HepG2 (cell line): ENCODE results near the gene C15orf62. TPM values are rescaled to one million over a fixed set of nuclear protein-coding genes. Genes with fewer than 3 reads are reported as not detected.

ENCODE experiments used
- GATAD1 ChIP-seq: IDR thresholded peaks from 2 replicates; pipeline ENCODE4 v1.6.1; 2016; ENCODE audit warnings: missing genetic modification reagents, missing compliant biosample characterization
- GATAD2A ChIP-seq: IDR thresholded peaks from 2 replicates; pipeline ENCODE4 v1.6.1; 2016
- HHEX ChIP-seq: IDR thresholded peaks from 2 replicates; pipeline ENCODE4 v1.6.1; 2016; ENCODE audit warnings: control low read depth
- KAT7 ChIP-seq: IDR thresholded peaks from 2 replicates; pipeline ENCODE4 v1.6.1; 2018; ENCODE audit warnings: borderline replicate concordance, missing compliant biosample characterization
- KDM1A ChIP-seq: IDR thresholded peaks from 2 replicates; pipeline ENCODE4 v1.6.1; 2016; ENCODE audit warnings: missing compliant biosample characterization
- KMT2A ChIP-seq: sonication (generic); formaldehyde crosslinking; IDR thresholded peaks from 2 replicates; pipeline ENCODE4 v1.4.0; 2020; ENCODE audit warnings: missing genetic modification reagents
- MATR3 ChIP-seq: sonication (generic); formaldehyde crosslinking; IDR thresholded peaks from 2 replicates; pipeline ENCODE4 v1.4.0; 2020; ENCODE audit warnings: missing genetic modification reagents
- MED13 ChIP-seq: sonication (generic); formaldehyde crosslinking; IDR thresholded peaks from 2 replicates; pipeline ENCODE4 v1.5.0; 2020; ENCODE audit warnings: missing genetic modification reagents
- MTF1 ChIP-seq: sonication (generic); formaldehyde crosslinking; IDR thresholded peaks from 2 replicates; pipeline ENCODE4 v1.5.0; 2020; ENCODE audit warnings: missing genetic modification reagents
- PPARG ChIP-seq: conservative IDR thresholded peaks from 2 replicates; pipeline ENCODE4 v1.6.1; 2016; ENCODE audit warnings: missing biosample characterization, missing genetic modification reagents
- RBM39 ChIP-seq: fragments of 200-400 bp; formaldehyde crosslinking; IDR thresholded peaks from one replicate; pipeline ENCODE4 v1.6.1; 2018; ENCODE audit warnings: antibody characterized with exemption, mild to moderate bottlenecking, low read depth, low read length; ENCODE audit not compliant: poor library complexity, severe bottlenecking
- RELA ChIP-seq: sonication (generic); formaldehyde crosslinking; IDR thresholded peaks from 2 replicates; pipeline ENCODE4 v1.4.0; 2020; ENCODE audit warnings: missing genetic modification reagents
- TEAD3 ChIP-seq: optimal IDR thresholded peaks from 2 replicates; pipeline ENCODE3; 2016; ENCODE audit warnings: borderline replicate concordance
- TSC22D2 ChIP-seq: sonication (generic); formaldehyde crosslinking; IDR thresholded peaks from 2 replicates; pipeline ENCODE4 v1.5.1; 2020; ENCODE audit warnings: missing genetic modification reagents, mild to moderate bottlenecking, borderline replicate concordance
- ZBTB3 ChIP-seq: sonication (generic); formaldehyde crosslinking; IDR thresholded peaks from 2 replicates; pipeline ENCODE4 v1.4.0; 2020; ENCODE audit warnings: low read depth, mild to moderate bottlenecking, moderate library complexity, missing genetic modification reagents, borderline replicate concordance
- ZNF768 ChIP-seq: sonication (generic); formaldehyde crosslinking; IDR thresholded peaks from 2 replicates; pipeline ENCODE4 v1.4.0; 2020; ENCODE audit warnings: missing genetic modification reagents
- ZNF891 ChIP-seq: sonication (generic); formaldehyde crosslinking; IDR thresholded peaks from 2 replicates; pipeline ENCODE4 v1.5.0; 2020; ENCODE audit warnings: mild to moderate bottlenecking, missing genetic modification reagents
- ZSCAN9 ChIP-seq: IDR thresholded peaks from 2 replicates; pipeline ENCODE4 v1.6.1; 2016; ENCODE audit warnings: borderline replicate concordance
- polyA plus RNA-seq, 8 experiments: library from polyadenylated mRNA; depleted of rRNA in 3 of 8; stranded (reverse) in 7 of 8; unstranded in 1 of 8; fragments of >200 nt; fragmentation: Illumina TruSeq in 4 of 8; extraction: Trizol in 4 of 8; gene quantifications; 2 replicates each; pipeline versions ENCODE4 v1.2.1 to v1.2.3, GENCODE V29; 2011 to 2016; ENCODE audit warnings: low read depth in 4 of 8, missing spikeins in 1 of 8, mixed read lengths in 1 of 8; ENCODE audit not compliant: insufficient read depth in 1 of 8
- total RNA-seq, 5 experiments: library from RNA; depleted of rRNA; stranded (reverse); fragments of >200 nt; fragmentation: Illumina TruSeq; extraction: Trizol; gene quantifications; 2 replicates each; pipeline ENCODE4 v1.2.3, GENCODE V29; 2016; ENCODE audit warnings: low read depth in 1 of 5
- TF ChIP-seq, protein P1 (sequence below): sonication (generic); formaldehyde crosslinking; IDR thresholded peaks from 2 replicates; pipeline ENCODE4 v1.9.0; 2022; ENCODE audit warnings: low read depth, missing genetic modification reagents
- TF ChIP-seq, protein P2 (sequence below): sonication (generic); formaldehyde crosslinking; IDR thresholded peaks from 2 replicates; pipeline ENCODE4 v1.5.0; 2020; ENCODE audit warnings: missing genetic modification reagents, mild to moderate bottlenecking, borderline replicate concordance
- TF ChIP-seq, protein P3 (sequence below): sonication (generic); formaldehyde crosslinking; conservative IDR thresholded peaks from 2 replicates; pipeline ENCODE4 v1.4.0; 2020; ENCODE audit warnings: mild to moderate bottlenecking, missing genetic modification reagents, moderate library complexity
- TF ChIP-seq, protein P4 (sequence below): IDR thresholded peaks from 2 replicates; pipeline ENCODE4 v1.6.1; 2016; ENCODE audit warnings: missing compliant biosample characterization, missing genetic modification reagents, borderline replicate concordance
- TF ChIP-seq, protein P5 (sequence below): IDR thresholded peaks from 2 replicates; pipeline ENCODE4 v1.6.1; 2018; ENCODE audit warnings: missing genetic modification reagents

Gene C15orf62
- total and polyA plus RNA-seq, 2 of the 13 experiments (the other 11 are each of a cell fraction or from before 2014, with no cell fraction given), result 0.51 to 1.1 TPM

DNA sequence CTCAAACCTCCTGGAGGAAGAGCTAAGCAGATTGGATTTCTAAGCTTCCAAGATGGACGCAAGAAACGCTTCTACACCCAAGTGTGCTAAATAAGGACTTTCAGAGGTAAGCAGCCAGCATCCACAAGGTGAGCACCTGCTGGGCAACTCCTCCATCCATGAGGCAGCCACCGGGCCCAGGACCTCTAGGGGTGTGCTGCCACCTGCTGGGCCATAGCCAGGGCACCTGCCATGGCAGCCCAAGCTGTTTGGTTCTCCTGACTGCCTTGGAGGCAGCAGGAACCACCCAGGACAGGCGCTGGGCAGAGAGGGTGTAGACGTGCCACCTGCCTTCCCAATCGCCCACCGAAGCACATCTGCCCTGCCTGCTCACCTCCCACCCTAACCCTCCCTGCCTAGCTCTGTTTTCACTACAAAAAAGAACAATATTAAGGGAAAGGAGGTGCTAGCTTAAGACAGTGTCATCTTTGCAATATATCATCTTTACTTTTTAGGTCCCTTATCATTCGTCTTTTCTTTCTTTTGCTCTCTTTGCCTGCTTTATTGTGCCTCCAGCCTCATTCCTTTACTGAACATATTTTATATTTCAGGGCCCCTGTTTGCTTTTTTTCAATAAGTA, 12.9 kb downstream of the C15orf62 start (continued):
- TF ChIP-seq, protein P1, sequence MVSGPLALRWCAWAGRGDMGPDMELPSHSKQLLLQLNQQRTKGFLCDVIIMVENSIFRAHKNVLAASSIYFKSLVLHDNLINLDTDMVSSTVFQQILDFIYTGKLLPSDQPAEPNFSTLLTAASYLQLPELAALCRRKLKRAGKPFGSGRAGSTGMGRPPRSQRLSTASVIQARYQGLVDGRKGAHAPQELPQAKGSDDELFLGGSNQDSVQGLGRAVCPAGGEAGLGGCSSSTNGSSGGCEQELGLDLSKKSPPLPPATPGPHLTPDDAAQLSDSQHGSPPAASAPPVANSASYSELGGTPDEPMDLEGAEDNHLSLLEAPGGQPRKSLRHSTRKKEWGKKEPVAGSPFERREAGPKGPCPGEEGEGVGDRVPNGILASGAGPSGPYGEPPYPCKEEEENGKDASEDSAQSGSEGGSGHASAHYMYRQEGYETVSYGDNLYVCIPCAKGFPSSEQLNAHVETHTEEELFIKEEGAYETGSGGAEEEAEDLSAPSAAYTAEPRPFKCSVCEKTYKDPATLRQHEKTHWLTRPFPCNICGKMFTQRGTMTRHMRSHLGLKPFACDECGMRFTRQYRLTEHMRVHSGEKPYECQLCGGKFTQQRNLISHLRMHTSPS (CRISPR knock-in tag), result peak; percentile 52; the same call in 1 of the 2 replicates
- TF ChIP-seq ZSCAN9 (CRISPR knock-in tag), result 0 out of 2 replicates have a peak, but pooled peaks have one; percentile 43
- TF ChIP-seq KDM1A (CRISPR knock-in tag), result 0 out of 2 replicates have a peak, but pooled peaks have one; percentile 37
- TF ChIP-seq ZNF891 (CRISPR knock-in tag), result 0 out of 2 replicates have a peak, but pooled peaks have one; percentile 48
- no peak for TF ChIP-seq HHEX (CRISPR knock-in tag)
- 0 out of 2 replicates have a peak, but pooled peaks have one; percentile 64 for TF ChIP-seq KAT7 (CRISPR knock-in tag)
- TF ChIP-seq ZNF768 (CRISPR knock-in tag), result peak; percentile 50; the same call in 1 of the 2 replicates
- no peak for TF ChIP-seq RBM39
- TF ChIP-seq MED13, result peak; percentile 30; the same call in 1 of the 2 replicates
- TF ChIP-seq, protein P2, sequence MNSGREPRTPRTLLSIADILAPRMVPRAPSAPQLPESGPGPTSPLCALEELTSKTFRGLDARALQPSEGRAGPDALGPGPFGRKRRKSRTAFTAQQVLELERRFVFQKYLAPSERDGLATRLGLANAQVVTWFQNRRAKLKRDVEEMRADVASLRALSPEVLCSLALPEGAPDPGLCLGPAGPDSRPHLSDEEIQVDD (CRISPR knock-in tag), result 0 out of 2 replicates have a peak, but pooled peaks have one; percentile 42
- TF ChIP-seq KMT2A (CRISPR knock-in tag), result 0 out of 2 replicates have a peak, but pooled peaks have one; percentile 57
- TF ChIP-seq TEAD3 (CRISPR knock-in tag), result peak; percentile 55
- TF ChIP-seq MATR3 (CRISPR knock-in tag), result no peak
- TF ChIP-seq RELA (CRISPR knock-in tag), result peak; percentile 58; the same call in 1 of the 2 replicates
- TF ChIP-seq, protein P3, sequence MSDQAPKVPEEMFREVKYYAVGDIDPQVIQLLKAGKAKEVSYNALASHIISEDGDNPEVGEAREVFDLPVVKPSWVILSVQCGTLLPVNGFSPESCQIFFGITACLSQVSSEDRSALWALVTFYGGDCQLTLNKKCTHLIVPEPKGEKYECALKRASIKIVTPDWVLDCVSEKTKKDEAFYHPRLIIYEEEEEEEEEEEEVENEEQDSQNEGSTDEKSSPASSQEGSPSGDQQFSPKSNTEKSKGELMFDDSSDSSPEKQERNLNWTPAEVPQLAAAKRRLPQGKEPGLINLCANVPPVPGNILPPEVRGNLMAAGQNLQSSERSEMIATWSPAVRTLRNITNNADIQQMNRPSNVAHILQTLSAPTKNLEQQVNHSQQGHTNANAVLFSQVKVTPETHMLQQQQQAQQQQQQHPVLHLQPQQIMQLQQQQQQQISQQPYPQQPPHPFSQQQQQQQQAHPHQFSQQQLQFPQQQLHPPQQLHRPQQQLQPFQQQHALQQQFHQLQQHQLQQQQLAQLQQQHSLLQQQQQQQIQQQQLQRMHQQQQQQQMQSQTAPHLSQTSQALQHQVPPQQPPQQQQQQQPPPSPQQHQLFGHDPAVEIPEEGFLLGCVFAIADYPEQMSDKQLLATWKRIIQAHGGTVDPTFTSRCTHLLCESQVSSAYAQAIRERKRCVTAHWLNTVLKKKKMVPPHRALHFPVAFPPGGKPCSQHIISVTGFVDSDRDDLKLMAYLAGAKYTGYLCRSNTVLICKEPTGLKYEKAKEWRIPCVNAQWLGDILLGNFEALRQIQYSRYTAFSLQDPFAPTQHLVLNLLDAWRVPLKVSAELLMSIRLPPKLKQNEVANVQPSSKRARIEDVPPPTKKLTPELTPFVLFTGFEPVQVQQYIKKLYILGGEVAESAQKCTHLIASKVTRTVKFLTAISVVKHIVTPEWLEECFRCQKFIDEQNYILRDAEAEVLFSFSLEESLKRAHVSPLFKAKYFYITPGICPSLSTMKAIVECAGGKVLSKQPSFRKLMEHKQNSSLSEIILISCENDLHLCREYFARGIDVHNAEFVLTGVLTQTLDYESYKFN (CRISPR knock-in tag), result no peak
- TF ChIP-seq, protein P4, sequence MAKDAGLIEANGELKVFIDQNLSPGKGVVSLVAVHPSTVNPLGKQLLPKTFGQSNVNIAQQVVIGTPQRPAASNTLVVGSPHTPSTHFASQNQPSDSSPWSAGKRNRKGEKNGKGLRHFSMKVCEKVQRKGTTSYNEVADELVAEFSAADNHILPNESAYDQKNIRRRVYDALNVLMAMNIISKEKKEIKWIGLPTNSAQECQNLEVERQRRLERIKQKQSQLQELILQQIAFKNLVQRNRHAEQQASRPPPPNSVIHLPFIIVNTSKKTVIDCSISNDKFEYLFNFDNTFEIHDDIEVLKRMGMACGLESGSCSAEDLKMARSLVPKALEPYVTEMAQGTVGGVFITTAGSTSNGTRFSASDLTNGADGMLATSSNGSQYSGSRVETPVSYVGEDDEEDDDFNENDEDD (CRISPR knock-in tag), result 0 out of 2 replicates have a peak, but pooled peaks have one; percentile 21
- TF ChIP-seq MTF1 (CRISPR knock-in tag), result no peak
- 0 out of 2 replicates have a peak, but pooled peaks have one; percentile 18 for TF ChIP-seq PPARG
- peak; percentile 53; the same call in 1 of the 2 replicates for TF ChIP-seq TSC22D2
- peak; percentile 63 for TF ChIP-seq GATAD2A (CRISPR knock-in tag)
- TF ChIP-seq, protein P5, sequence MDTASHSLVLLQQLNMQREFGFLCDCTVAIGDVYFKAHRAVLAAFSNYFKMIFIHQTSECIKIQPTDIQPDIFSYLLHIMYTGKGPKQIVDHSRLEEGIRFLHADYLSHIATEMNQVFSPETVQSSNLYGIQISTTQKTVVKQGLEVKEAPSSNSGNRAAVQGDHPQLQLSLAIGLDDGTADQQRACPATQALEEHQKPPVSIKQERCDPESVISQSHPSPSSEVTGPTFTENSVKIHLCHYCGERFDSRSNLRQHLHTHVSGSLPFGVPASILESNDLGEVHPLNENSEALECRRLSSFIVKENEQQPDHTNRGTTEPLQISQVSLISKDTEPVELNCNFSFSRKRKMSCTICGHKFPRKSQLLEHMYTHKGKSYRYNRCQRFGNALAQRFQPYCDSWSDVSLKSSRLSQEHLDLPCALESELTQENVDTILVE (CRISPR knock-in tag), result peak; percentile 67; the same call in 1 of the 2 replicates
- no peak for TF ChIP-seq ZBTB3
- peak; percentile 61; the same call in 1 of the 2 replicates for TF ChIP-seq GATAD1 (CRISPR knock-in tag)
